GM18868 (cell line): ENCODE measurements around the gene ALDH16A1.
A peak's percentile ranks its signal among the peaks of the same experiment; 100 is the strongest.

Experiments used
- ATAC-seq: cut with Tn5 transposase; IDR thresholded peaks from one replicate; pipeline ENCODE4 v1.9.1; 2021; ENCODE audit warnings: mild to moderate bottlenecking, moderate library complexity; ENCODE audit not compliant: unreplicated experiment

ALDH16A1 gene

GRCh38 chr19:49487277-49488045, 34.4 kb downstream of the ALDH16A1 start, which contains the start of gene RPL13A:
TSS of gene RPL13A (plus strand) at chr19:49487608. CDS start at chr19:49487630, 22 bp downstream.
- ATAC-seq: peak; percentile 93

GRCh38 chr19:49488046-49488862, 35.2 kb downstream of the ALDH16A1 start:
- no peak for ATAC-seq

GRCh38 chr19:49488863-49489537, 36.0 kb downstream of the ALDH16A1 start:
- ATAC-seq: no peak

- no peak for ATAC-seq
These were observed 36.7 kb downstream of the ALDH16A1 start for GRCh38 chr19:49489601-49490167.

- no peak for ATAC-seq
These were observed 37.4 kb downstream of the ALDH16A1 start for GRCh38 chr19:49490287-49491029.

GRCh38 chr19:49491030-49491803, 38.2 kb downstream of the ALDH16A1 start:
- no peak for ATAC-seq

- ATAC-seq: no peak
These were observed 39.0 kb downstream of the ALDH16A1 start for GRCh38 chr19:49491804-49492572.

GRCh38 chr19:49492573-49493405, 39.8 kb downstream of the ALDH16A1 start:
- no peak for ATAC-seq

GRCh38 chr19:49496574-49497008, 43.6 kb downstream of the ALDH16A1 start:
- ATAC-seq: no peak

- ATAC-seq: no peak
These were observed 44.2 kb downstream of the ALDH16A1 start for GRCh38 chr19:49497047-49497788.

- ATAC-seq: no peak
These were observed 44.7 kb downstream of the ALDH16A1 start for GRCh38 chr19:49497789-49498103.

GRCh38 chr19:49498475-49498874, 45.5 kb downstream of the ALDH16A1 start:
- ATAC-seq: no peak

- ATAC-seq: no peak
These were observed 46.1 kb downstream of the ALDH16A1 start for GRCh38 chr19:49499030-49499670.

- ATAC-seq: no peak
These were observed 50.0 kb downstream of the ALDH16A1 start for GRCh38 chr19:49502866-49503581.

GRCh38 chr19:49503582-49503962, 50.5 kb downstream of the ALDH16A1 start:
- ATAC-seq: no peak

GRCh38 chr19:49506575-49507105, 53.6 kb downstream of the ALDH16A1 start:
- no peak for ATAC-seq
